GM12878 (cell line): Measurements from ENCODE around the gene KCNJ3. TPM values are rescaled to one million over a fixed set of nuclear protein-coding genes. Genes with fewer than 3 reads are reported as not detected.

Experiments used
- ATAC-seq: fragments of 200-7000 bp; cut with Tn5 transposase; 3 replicates; pipeline ENCODE4 v1.9.1; 2020; ENCODE audit warnings: mild to moderate bottlenecking, moderate library complexity
- BruUV-seq: library from RNA; stranded (reverse); fragments of 400-500 nt; replicated peaks from 2 replicates; lab custom pipeline; 2021; lab: Mats Ljungman, UMichigan
- CTCF ChIA-PET: fragments of 300-600 bp; sonication (Branson Sonifier 250); formaldehyde crosslinking; extraction: SDS; loops from one replicate; lab custom pipeline; 2021; ENCODE audit warnings: inconsistent platforms; lab: Yijun Ruan, JAX
- POLR2A ChIA-PET: fragments of 350-600 bp; formaldehyde crosslinking; extraction: SDS; loops from one replicate; lab custom pipeline; 2021; ENCODE audit warnings: inconsistent platforms; lab: Charles Lee
- RAD21 ChIA-PET: fragments of 300-600 bp; sonication (Branson Sonifier 250); formaldehyde crosslinking; loops from one replicate; lab custom pipeline; 2023; ENCODE audit warnings: antibody characterized with exemption; ENCODE audit not compliant: unreplicated experiment; lab: Charles Lee
- SMC1A ChIA-PET: fragments of 300-600 bp; sonication (Branson Sonifier 250); formaldehyde crosslinking; loops from one replicate; lab custom pipeline; 2023; ENCODE audit not compliant: unreplicated experiment, uncharacterized antibody; lab: Charles Lee
- DNase-seq: peaks from one replicate; pipeline ENCODE4 v3.0.0-alpha.2; 2011; ENCODE audit warnings: low read depth, low spot score
- FAIRE-seq: peaks from 3 replicates; lab custom pipeline; 2011; peaks lifted over from hg19 to GRCh38; lab: Jason Lieb, UNC
- H2AFZ ChIP-seq: 2 replicates; pipeline ENCODE4 v1.6.0; 2011; ENCODE audit warnings: low read depth, low read length, control low read depth; ENCODE audit not compliant: control insufficient read depth
- H3K27ac ChIP-seq: 2 replicates; pipeline ENCODE4 v1.5.1; 2011; ENCODE audit warnings: control low read depth; ENCODE audit not compliant: control insufficient read depth, insufficient read depth
- H3K27me3 ChIP-seq, 2 experiments: replicated peaks in 1 of 2; 2 replicates each; pipeline versions ENCODE4 v1.6.0 to v1.6.1; 2011; ENCODE audit warnings: low read length in 1 of 2; ENCODE audit not compliant: control insufficient read depth in 2 of 2, insufficient read depth in 2 of 2
- H3K36me3 ChIP-seq, 2 experiments: 2 replicates each; pipeline ENCODE4 v1.5.1; 2011; ENCODE audit warnings: low read length in 1 of 2; ENCODE audit not compliant: control insufficient read depth in 2 of 2, insufficient read depth in 2 of 2
- H3K4me1 ChIP-seq: 2 replicates; pipeline ENCODE4 v1.6.1; 2011; ENCODE audit warnings: mild to moderate bottlenecking, low read length, moderate library complexity, mixed read lengths; ENCODE audit not compliant: control insufficient read depth, insufficient read depth
- H3K4me2 ChIP-seq: 2 replicates; pipeline ENCODE4 v1.6.0; 2011; ENCODE audit warnings: control low read depth; ENCODE audit not compliant: control insufficient read depth, insufficient read depth
- H3K4me3 ChIP-seq: fragments of 200-600 bp; sonication (generic); 2 replicates; pipeline ENCODE4 v1.5.1; 2016
- H3K79me2 ChIP-seq: 2 replicates; pipeline ENCODE4 v1.6.0; 2011; ENCODE audit warnings: low read length; ENCODE audit not compliant: control insufficient read depth, insufficient read depth
- H3K9ac ChIP-seq: 2 replicates; pipeline ENCODE4 v1.8.0; 2011; ENCODE audit warnings: low read length, control low read depth, mixed read lengths; ENCODE audit not compliant: control insufficient read depth, insufficient read depth
- H3K9me3 ChIP-seq: replicated peaks from 3 replicates; pipeline ENCODE4 v1.5.1; 2011; ENCODE audit warnings: mild to moderate bottlenecking, low read length; ENCODE audit not compliant: control insufficient read depth, insufficient read depth
- H4K20me1 ChIP-seq: 2 replicates; pipeline ENCODE4 v1.6.0; 2011; ENCODE audit not compliant: control insufficient read depth, insufficient read depth
- CEBPZ ChIP-seq: fragments of 150-350 bp; IDR thresholded peaks from 2 replicates; pipeline ENCODE4 v1.6.1; 2016; ENCODE audit warnings: low read depth, low read length
- ETV6 ChIP-seq, 2 experiments: fragments of 450-650 bp in 1 of 2; IDR thresholded peaks in 1 of 2; conservative IDR thresholded peaks in 1 of 2; 2 replicates each; pipeline ENCODE4 v1.6.1; 2014; ENCODE audit warnings: antibody characterized with exemption in 1 of 2, borderline replicate concordance in 1 of 2, low read depth in 1 of 2, mild to moderate bottlenecking in 1 of 2, moderate library complexity in 1 of 2
- FOXK2 ChIP-seq: fragments of 450-650 bp; IDR thresholded peaks from 2 replicates; pipeline ENCODE4 v1.6.1; 2017; ENCODE audit warnings: mild to moderate bottlenecking, moderate library complexity
- HDAC2 ChIP-seq: fragments of 200-600 bp; sonication (generic); IDR thresholded peaks from 2 replicates; pipeline ENCODE4 v1.6.1; 2017
- IRF4 ChIP-seq: IDR thresholded peaks from 2 replicates; pipeline ENCODE4 v1.6.1; 2011; ENCODE audit warnings: low read depth, low read length
- MAX ChIP-seq: IDR thresholded peaks from 2 replicates; pipeline ENCODE4 v1.6.1; 2012; ENCODE audit warnings: low read depth, low read length, improper control_type of control experiment
- MEF2A ChIP-seq: IDR thresholded peaks from 2 replicates; pipeline ENCODE4 v1.6.1; 2011; ENCODE audit warnings: low read depth, mild to moderate bottlenecking, low read length, moderate library complexity; ENCODE audit not compliant: insufficient read depth
- NFXL1 ChIP-seq: fragments of 450-650 bp; IDR thresholded peaks from 2 replicates; pipeline ENCODE4 v1.6.1; 2017; ENCODE audit warnings: antibody characterized with exemption, mild to moderate bottlenecking, borderline replicate concordance
- SKIL ChIP-seq: fragments of 450-650 bp; IDR thresholded peaks from 2 replicates; pipeline ENCODE4 v1.6.1; 2017; ENCODE audit warnings: mild to moderate bottlenecking, low read depth, inconsistent platforms; ENCODE audit not compliant: poor library complexity, severe bottlenecking
- SMAD1 ChIP-seq: fragments of 450-650 bp; IDR thresholded peaks from 2 replicates; pipeline ENCODE4 v1.6.1; 2018; ENCODE audit warnings: mild to moderate bottlenecking, low read depth; ENCODE audit not compliant: partially characterized antibody
- TCF12 ChIP-seq: IDR thresholded peaks from 2 replicates; pipeline ENCODE4 v1.6.1; 2011; ENCODE audit warnings: low read depth, mild to moderate bottlenecking, low read length
- ZBTB33 ChIP-seq: fragments of 450-650 bp; IDR thresholded peaks from 2 replicates; pipeline ENCODE4 v1.6.1; 2017; ENCODE audit warnings: mild to moderate bottlenecking
- ZNF217 ChIP-seq: fragments of 450-650 bp; IDR thresholded peaks from 2 replicates; pipeline ENCODE4 v1.6.1; 2017; ENCODE audit warnings: antibody characterized with exemption, mild to moderate bottlenecking
- WGBS: methylation state at CpG from one replicate; pipeline ENCODE4 v1.1.6; 2016; ENCODE audit warnings: low lambda C conversion rate; ENCODE audit not compliant: insufficient replicate concordance, insufficient coverage; ENCODE audit errors: missing lambda C conversion rate; 5-methylcytosine and 5-hydroxymethylcytosine counted together
- in situ Hi-C: fragments of 300-500 bp; cut with MboI; formaldehyde crosslinking; loops from 9 replicates; pipeline ENCODE4 v1.14.3; 2018; ENCODE audit warnings: mixed read lengths
- intact Hi-C: fragments of 100-400 bp; cut with micrococcal nuclease; formaldehyde crosslinking; loops from one replicate; pipeline ENCODE4 v1.14.2; 2022; ENCODE audit not compliant: unreplicated experiment
- polyA plus RNA-seq, 11 experiments: library from polyadenylated mRNA; depleted of rRNA in 4 of 11; unstranded in 6 of 11; stranded (reverse) in 5 of 11; fragments of >200 nt; fragmentation: Nextera tagmentation in 4 of 11; fragmentation: Illumina TruSeq in 1 of 11; extraction: Ambion mirVana in 4 of 11; extraction: Trizol in 1 of 11; gene quantifications; 1 replicate in 1 of 11; 2 replicates in 10 of 11; pipeline versions ENCODE4 v1.2.1 to v1.2.3, GENCODE V29; 2011 to 2016; ENCODE audit warnings: inconsistent platforms in 2 of 11, missing spikeins in 2 of 11, low read depth in 1 of 11
- total RNA-seq, 4 experiments: library from RNA; depleted of rRNA in 3 of 4; stranded (reverse); fragments of >200 nt in 3 of 4; fragmentation: Illumina TruSeq in 1 of 4; extraction: Trizol in 1 of 4; gene quantifications; 2 replicates each; pipeline versions ENCODE4 v1.2.1 to v1.2.3, GENCODE V29; 2013 to 2021

Gene KCNJ3
- total and polyA plus RNA-seq, 10 of the 15 experiments (the other 5 are each of a cell fraction or from before 2014, with no cell fraction given) = 0.01 to 1.1 (median 0.04) TPM; not detected in 6

GRCh38 chr2:154706660-154707059 lies 8.2 kb downstream of the KCNJ3 start:
- intact Hi-C loops = no loop called here
- CTCF ChIA-PET = no interaction called here
- Histone ChIP-seq H3K9me3 (no peaks in the 10 kb centered on the region), H3K79me2 (no peaks in the 10 kb centered on the region), H3K27me3 (no peaks in the 10 kb centered on the region), H3K4me1 (no peaks in the 10 kb centered on the region), H2AFZ (no peak overlapping the region), H3K4me3 (no peak overlapping the region), H3K9ac (no peak overlapping the region), H3K27ac (no peak overlapping the region), H3K4me2 (no peak overlapping the region), H3K36me3 (no peaks in the 10 kb centered on the region), H4K20me1 (no peaks in the 10 kb centered on the region)
- POLR2A ChIA-PET = no interaction called here
- no peak for DNase-seq
- SMC1A ChIA-PET = no interaction called here
- in situ Hi-C loops = no loop called here
- WGBS = 36% methylated on average over 1 of the region's 1 CpG
- no TSS peak for BruUV-seq
- no peak for FAIRE-seq
- RAD21 ChIA-PET = no interaction called here
- no peak for ATAC-seq
- TF ChIP-seq CEBPZ = no peak
- no peak for TF ChIP-seq MAX
- no peak for TF ChIP-seq FOXK2
- no peak for TF ChIP-seq ZNF217
- no peak for TF ChIP-seq ETV6 (conservative IDR thresholded peaks at IDR 0.05 in 1 of 2, IDR thresholded peaks at IDR 0.05 in 1 of 2; ENCODE audit: borderline replicate concordance in 1 of 2, low read depth in 1 of 2)
- no peak for TF ChIP-seq SKIL
- TF ChIP-seq SMAD1 = no peak
- TF ChIP-seq TCF12 = no peak
- TF ChIP-seq HDAC2 = no peak
- TF ChIP-seq ZBTB33 = no peak
- TF ChIP-seq NFXL1 = no peak
- no peak for TF ChIP-seq MEF2A
- TF ChIP-seq IRF4 = no peak
